Smooth muscle cell of bladder (primary cell): ENCODE results near the gene ZC4H2. TPM values are rescaled to one million over a fixed set of nuclear protein-coding genes. Genes with fewer than 3 reads are reported as not detected.

Source experiments
- total RNA-seq: library from RNA; depleted of rRNA; stranded (reverse); fragments of >200 nt; gene quantifications from 2 replicates; pipeline ENCODE4 v1.2.3, GENCODE V29; 2014

The ZC4H2 gene, protein sequence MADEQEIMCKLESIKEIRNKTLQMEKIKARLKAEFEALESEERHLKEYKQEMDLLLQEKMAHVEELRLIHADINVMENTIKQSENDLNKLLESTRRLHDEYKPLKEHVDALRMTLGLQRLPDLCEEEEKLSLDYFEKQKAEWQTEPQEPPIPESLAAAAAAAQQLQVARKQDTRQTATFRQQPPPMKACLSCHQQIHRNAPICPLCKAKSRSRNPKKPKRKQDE
- total RNA-seq, result 2.3 and 2.7 TPM in 2 replicates

GRCh38 chrX:64975989-64976672, at the start of gene ZC4H2:
Gene ZC4H2 (minus strand): TSS chrX:64976450. CDS start chrX:64976377, 73 bp downstream.

Other genes starting within 250 kb of the ZC4H2 start
- gene ZC3H12B, start 58.4 kb upstream of the ZC4H2 start, total RNA-seq, result 0.55 and 0.57 TPM in 2 replicates